Activated CD4-positive, alpha-beta T cell treated with anti-CD3 and anti-CD28 coated beads, Interleukin-2, amount 10 ng/mL, durations not matched to agents 7 days and 5 days (primary cell): Measurements from ENCODE around the gene RAB26. TPM values are rescaled to one million over a fixed set of nuclear protein-coding genes. Genes with fewer than 3 reads are reported as not detected.
"Not testable (repeated sequence)": the region's sequence is repeated elsewhere in the genome, so short reads cannot be mapped to it uniquely, and the experiment has no call there.

ENCODE experiments used
- CTCF ChIA-PET: fragments of 350-600 bp; sonication (Branson Sonifier 250); formaldehyde crosslinking; loops from one replicate; lab custom pipeline; 2021; ENCODE audit warnings: antibody characterized with exemption; lab: Charles Lee
- POLR2A ChIA-PET: fragments of 350-600 bp; sonication (Branson Sonifier 250); formaldehyde crosslinking; loops from one replicate; lab custom pipeline; 2021; ENCODE audit warnings: antibody characterized with exemption; lab: Charles Lee
- DNase-seq: peaks from one replicate; pipeline ENCODE4 v3.0.0-alpha.2; 2020
- H3K27ac Mint-ChIP-seq: one replicate; pipeline ENCODE4 v1.8.0; 2021; ENCODE audit warnings: mild to moderate bottlenecking, moderate library complexity, mixed read lengths
- H3K27me3 Mint-ChIP-seq: one replicate; pipeline ENCODE4 v1.8.0; 2021; ENCODE audit warnings: mixed read lengths
- H3K36me3 Mint-ChIP-seq: one replicate; pipeline ENCODE4 v1.8.0; 2021; ENCODE audit warnings: low read depth, mixed read lengths
- H3K4me1 Mint-ChIP-seq: one replicate; pipeline ENCODE4 v1.8.0; 2021; ENCODE audit warnings: mixed read lengths
- H3K4me3 Mint-ChIP-seq: one replicate; pipeline ENCODE4 v1.8.0; 2021; ENCODE audit warnings: mild to moderate bottlenecking, moderate library complexity, mixed read lengths
- H3K9me3 Mint-ChIP-seq: one replicate; pipeline ENCODE4 v1.8.0; 2021; ENCODE audit warnings: mixed read lengths
- total RNA-seq, 2 experiments: library from RNA; stranded (reverse); gene quantifications; one replicate each; pipeline ENCODE4 v1.2.3, GENCODE V29; 2021

The RAB26 gene
- total RNA-seq, 2 experiments from 2014 or later, result 0.20 to 0.42 TPM

DNA sequence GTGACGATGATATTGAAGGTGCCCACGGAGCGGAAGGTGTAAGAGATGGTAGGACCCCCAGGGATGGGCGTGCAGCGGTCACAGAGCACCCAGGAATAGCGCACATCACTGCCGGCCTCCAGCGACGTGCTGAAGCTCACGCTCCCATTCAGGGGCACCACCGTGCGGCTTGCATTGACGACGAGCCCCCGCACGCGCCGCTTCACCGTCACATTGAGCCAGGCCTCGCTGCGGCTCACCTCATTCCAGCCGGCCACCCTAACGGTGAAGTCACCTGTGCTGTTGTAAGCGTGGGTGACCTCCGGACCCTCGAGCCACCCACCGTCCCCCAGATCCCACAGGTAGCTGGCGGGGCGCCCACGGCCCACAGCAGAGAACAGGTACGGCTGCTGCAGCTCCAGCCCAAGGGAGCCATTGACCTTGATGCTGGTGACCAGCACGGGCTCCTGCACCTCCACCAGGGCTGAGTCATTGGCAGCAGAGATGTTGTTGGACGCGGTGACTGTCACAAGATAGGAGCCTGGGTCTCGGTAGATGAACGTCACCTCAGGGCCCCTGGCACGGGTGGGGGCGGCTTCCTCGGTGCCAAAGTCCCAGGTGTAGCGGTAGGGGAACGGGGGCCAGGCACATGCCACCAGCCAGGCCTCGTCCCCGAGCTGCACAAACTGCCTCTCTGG lies 38.0 kb upstream of the RAB26 start:
- H3K27ac Mint-ChIP-seq, H3K9me3 Mint-ChIP-seq, POLR2A ChIA-PET, H3K27me3 Mint-ChIP-seq, H3K4me1 Mint-ChIP-seq, CTCF ChIA-PET, H3K4me3 Mint-ChIP-seq, H3K36me3 Mint-ChIP-seq, DNase-seq: not testable (repeated sequence)

DNA sequence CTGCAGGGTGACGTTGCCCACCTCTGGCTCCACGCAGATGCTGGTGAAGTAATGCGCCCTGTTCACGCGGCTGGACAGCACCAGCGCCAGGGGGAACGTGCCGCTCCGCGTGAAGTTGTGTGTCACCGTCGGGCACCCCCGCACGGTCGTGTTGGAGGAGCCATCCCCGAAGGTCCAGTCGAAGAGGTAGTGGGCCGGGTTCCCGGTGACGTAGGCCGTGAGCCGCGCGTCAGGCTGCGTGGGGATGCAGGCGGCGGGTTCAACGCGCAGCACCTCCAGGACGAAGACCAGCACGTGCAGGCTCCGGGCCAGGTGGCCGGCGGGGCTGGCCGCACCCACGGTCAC lies 37.4 kb upstream of the RAB26 start:
- H3K4me1 Mint-ChIP-seq, H3K27me3 Mint-ChIP-seq, H3K27ac Mint-ChIP-seq, H3K9me3 Mint-ChIP-seq, H3K36me3 Mint-ChIP-seq, H3K4me3 Mint-ChIP-seq, POLR2A ChIA-PET, CTCF ChIA-PET, DNase-seq: not testable (repeated sequence)

DNA sequence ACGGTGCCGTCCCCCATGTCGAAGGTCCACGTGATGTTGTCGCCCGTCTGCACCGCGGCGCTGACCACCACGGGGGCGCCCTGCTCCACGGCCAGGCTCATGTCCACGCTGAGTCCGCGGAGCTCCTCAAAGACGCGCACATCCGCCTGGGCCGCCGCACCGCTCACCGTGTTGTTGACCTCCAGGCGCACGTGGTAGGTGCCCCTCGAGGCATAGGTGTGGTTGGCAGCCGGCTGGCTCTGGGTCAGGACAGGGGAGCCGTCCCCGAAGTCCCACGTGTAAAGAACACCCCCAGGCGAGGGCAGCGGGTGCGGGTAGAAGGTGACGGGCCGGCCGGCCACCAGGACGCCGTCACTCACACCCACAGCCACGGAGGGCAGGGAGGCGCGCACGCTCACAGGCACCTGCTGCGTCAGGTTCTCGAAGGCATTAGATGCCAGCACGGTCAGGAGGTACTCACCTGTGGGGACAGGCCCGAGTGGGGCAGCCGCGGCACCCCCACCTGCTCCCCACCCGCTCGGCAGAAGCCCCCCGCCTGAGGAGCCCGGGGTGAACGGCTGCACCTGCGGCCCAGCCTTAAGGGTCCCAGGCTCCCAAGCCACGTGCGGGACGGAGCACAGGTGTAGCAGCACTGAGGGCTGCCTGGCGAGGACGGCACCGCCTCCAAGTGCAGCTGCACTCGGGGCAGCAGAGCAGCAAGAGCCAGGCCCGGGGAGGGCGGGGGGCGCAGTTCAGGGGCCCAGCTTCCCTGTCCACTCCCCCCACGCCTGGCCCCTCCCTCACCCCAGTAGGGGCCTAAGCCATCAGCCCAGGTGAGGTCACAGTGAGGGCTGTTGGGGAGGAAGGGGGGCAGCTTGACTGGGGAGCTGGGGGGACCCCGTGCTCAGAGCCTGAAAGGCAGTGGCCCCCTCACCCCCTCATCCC lies 36.8 kb upstream of the RAB26 start:
- H3K27me3 Mint-ChIP-seq, result not testable (repeated sequence)

DNA sequence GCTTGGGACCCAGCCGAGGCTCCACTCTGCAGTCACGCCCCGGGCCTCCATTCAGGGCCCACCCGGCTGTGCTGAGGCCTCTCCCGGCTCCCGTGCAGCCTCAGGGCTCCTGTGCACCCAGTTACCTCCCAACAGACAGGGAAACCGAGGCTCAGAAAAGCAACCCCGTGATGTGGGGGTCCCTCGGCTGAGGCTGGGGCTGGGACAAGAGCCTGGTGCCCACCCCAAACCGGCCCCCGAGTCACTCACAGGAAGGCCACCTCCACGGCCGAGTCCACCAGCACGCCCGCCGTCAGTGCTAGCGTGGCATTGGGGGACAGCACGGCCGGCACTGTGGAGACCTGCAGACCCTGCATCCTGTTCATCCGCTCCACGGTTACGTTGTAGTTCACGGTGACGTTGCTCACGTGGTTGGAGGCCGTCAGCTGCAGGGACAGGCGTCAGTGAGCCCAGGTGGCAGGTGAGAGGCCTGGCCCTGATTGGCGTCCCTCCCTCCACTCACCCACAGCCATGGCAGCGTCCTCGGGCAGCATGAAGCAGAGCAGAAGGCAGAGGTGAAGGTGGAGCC lies 35.8 kb upstream of the RAB26 start:
- H3K4me3 Mint-ChIP-seq, DNase-seq, POLR2A ChIA-PET, H3K36me3 Mint-ChIP-seq, CTCF ChIA-PET, H3K9me3 Mint-ChIP-seq, H3K27me3 Mint-ChIP-seq, H3K27ac Mint-ChIP-seq, H3K4me1 Mint-ChIP-seq: not testable (repeated sequence)

More for the DNA sequence above, 36.8 kb upstream of the RAB26 start:
- H3K36me3 Mint-ChIP-seq, POLR2A ChIA-PET, CTCF ChIA-PET, DNase-seq, H3K4me1 Mint-ChIP-seq, H3K9me3 Mint-ChIP-seq, H3K27ac Mint-ChIP-seq, H3K4me3 Mint-ChIP-seq: not testable (repeated sequence)

DNA sequence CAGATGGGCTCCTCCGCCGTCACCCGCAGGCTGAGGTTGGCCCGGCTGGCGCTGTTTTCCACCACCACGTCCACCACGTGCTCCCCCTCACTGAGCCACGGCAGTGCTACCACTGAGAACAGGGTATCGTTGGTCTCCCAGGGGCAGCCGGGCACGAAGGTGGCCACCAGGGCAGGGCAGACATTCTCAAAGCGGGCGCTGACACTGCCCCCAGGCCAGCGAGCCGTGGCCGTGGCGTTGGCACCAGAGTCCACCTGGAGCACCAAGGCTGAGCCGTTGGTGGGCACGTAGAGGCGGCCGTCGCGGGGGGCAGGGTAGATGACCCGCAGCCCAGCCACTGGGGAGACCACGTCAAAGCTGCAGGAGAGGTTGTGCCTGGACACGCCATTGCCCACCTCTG lies 34.2 kb upstream of the RAB26 start:
- H3K27me3 Mint-ChIP-seq, POLR2A ChIA-PET, H3K9me3 Mint-ChIP-seq, H3K4me1 Mint-ChIP-seq, H3K4me3 Mint-ChIP-seq, H3K27ac Mint-ChIP-seq, DNase-seq, H3K36me3 Mint-ChIP-seq, CTCF ChIA-PET: not testable (repeated sequence)

DNA sequence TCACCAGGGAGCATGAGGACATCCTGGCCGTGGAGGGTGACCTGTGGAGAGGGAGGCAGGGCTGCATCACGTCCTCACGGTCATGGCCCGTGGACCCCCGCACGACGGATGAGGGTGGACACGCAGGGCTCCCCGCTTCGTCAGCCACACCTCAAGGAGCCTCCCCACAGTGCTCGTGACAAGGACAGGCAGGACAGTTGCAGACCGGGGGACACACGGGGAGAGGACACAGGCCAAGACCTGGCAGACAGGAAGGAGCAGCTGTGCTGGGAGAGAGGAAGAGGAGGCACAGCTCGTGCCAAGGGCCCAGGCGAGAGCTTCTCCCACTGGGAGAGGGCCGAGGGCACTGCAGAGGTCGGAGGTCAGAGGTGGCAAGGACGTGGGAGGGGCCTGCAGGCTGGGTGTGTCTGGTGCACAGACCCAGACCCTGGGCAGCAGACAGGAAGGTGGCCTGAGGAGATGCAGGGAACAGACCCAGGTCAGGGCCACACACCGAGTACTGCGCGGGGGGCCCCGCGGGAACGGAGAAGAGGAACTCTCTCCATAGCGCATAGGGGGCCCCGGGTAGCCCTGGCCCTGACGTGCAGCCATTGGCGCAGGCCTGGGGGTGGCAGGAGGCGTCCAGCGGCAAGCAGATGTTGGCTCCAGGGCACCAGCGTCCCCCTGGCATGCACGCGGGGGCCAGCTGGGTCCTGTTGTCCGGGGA lies 33.4 kb upstream of the RAB26 start:
- H3K4me1 Mint-ChIP-seq, H3K9me3 Mint-ChIP-seq, H3K27ac Mint-ChIP-seq, CTCF ChIA-PET, H3K4me3 Mint-ChIP-seq, POLR2A ChIA-PET, H3K36me3 Mint-ChIP-seq, H3K27me3 Mint-ChIP-seq, DNase-seq: not testable (repeated sequence)

DNA sequence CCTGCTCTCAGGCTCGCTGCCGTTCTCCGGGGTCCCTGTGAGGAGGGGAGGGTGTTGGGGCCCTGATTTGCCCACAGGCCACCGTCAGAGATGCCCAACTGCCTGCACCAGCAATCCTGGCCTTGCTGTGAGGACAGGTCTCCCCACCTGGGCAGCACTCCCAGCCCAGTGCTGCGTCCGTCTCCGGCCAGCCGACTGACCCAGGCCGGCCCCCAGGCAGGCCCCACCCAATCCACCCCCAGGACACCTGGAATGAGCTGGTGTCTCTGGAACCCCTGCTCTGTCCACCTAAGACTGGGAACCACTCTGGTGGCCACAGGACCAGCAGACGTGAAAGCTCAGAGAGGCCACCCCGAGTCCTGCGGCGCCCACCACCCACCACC lies 32.8 kb upstream of the RAB26 start:
- ChIA-PET POLR2A (no interaction called here), CTCF (no interaction called here)
- DNase-seq, result no peak
- Mint-ChIP-seq H3K27me3 (no peaks in the 10 kb centered on the region), H3K27ac (no peak overlapping the region), H3K4me3 (no peak overlapping the region), H3K4me1 (no peaks in the 10 kb centered on the region), H3K36me3 (no peaks in the 10 kb centered on the region), H3K9me3 (no peaks in the 10 kb centered on the region)

DNA sequence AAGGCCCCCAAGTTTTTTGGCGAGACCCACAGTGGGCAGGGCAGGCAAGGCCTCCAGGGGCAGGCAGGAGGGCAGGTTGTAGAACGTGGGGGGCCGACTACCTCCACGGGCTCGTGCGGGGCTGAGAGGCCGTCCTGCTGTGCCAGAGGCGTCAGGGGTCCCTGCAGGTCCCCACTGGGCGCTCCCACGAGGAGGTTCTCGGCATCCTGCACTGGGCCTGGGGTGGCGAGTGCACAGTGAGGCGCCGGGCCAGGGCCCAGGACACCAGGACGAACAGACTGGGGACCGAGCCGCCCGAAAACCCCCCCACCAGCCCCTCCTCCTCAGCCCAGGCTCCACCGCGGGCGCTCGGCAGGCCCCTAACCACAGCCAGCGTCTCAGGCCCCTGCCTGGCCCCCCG lies 32.0 kb upstream of the RAB26 start:
- H3K9me3 Mint-ChIP-seq, H3K27me3 Mint-ChIP-seq, H3K4me3 Mint-ChIP-seq, CTCF ChIA-PET, POLR2A ChIA-PET, DNase-seq, H3K27ac Mint-ChIP-seq, H3K36me3 Mint-ChIP-seq, H3K4me1 Mint-ChIP-seq: not testable (repeated sequence)

DNA sequence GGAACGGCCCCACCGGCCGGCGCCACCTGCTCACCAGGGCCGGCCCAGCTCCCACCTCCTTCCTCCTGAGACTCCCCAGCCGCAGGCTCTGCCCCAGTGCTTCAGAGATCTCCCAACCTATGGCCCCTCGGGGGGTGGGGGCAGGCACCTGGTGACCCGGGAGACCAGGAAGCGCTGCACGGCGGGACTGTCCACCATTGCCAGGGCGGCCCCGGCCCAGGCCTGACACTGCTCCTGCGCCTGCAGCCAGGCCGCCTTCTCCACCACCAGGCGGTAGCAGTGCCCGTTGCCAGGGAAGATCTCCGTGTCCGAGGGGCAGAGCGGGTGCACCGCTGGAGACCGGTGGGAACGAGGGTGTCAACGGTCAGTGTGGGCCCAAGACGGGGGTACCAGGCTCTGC lies 31.1 kb upstream of the RAB26 start:
- H3K36me3 Mint-ChIP-seq, H3K27me3 Mint-ChIP-seq, H3K4me3 Mint-ChIP-seq, DNase-seq, H3K27ac Mint-ChIP-seq, CTCF ChIA-PET, H3K9me3 Mint-ChIP-seq, POLR2A ChIA-PET, H3K4me1 Mint-ChIP-seq: not testable (repeated sequence)

DNA sequence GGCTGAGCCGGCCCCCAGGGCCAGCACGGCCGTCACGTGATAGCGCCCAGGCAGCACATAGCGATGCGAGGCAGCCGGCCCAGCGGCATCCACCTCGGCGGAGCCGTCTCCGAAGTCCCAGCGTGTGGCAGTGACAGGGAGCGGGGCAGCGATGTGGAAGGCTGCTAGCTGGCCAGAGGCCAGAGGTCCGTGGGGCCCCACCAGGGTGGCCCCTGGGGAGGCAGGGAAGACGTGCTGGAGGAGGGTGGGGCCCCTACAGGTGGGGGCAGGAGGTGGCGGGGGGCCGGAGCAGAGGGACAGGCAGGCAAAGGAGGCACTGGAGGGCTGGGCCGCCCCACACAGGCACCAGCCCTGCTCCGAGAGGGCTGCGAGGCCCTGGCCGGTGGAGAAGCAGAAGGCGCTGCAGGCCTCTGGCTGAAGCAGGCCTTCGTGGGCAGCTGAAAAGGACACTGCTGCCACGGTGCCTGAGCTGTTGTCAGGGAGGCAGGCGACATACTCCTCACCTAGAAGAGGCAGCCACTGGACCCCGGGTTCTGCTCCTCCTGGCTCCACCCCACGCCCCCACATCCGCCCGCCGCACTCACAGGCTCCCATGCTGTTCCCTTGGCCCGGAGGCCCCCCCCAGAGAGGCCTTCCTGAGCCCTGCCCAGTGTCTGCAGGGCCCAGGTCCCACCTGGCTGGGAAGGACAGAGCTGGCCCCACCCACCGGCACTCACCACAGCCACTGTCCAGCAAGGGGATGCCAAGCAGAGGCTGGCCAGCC lies 30.3 kb upstream of the RAB26 start:
- H3K4me1 Mint-ChIP-seq, H3K27me3 Mint-ChIP-seq, H3K36me3 Mint-ChIP-seq, POLR2A ChIA-PET, H3K4me3 Mint-ChIP-seq, CTCF ChIA-PET, DNase-seq, H3K9me3 Mint-ChIP-seq, H3K27ac Mint-ChIP-seq: not testable (repeated sequence)

DNA sequence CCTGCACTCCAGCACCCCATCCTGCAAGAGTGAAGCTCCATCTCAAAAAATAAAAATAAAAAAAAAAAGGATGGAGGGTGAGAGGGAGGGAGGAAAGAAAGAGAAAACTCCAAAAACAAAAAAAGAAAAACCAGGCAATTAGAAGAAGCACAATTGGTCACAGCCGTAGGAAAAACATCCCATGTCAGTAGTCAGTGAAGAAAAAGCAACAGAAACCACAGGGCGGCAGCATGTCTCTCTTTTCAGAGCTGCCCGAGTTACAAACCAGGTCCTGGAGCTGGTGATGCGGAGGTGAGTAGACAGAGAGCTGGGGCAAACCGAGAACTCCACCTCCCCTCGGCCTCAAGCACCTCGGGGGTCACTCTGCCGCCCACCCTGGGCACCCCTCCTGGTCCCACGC lies 27.1 kb upstream of the RAB26 start:
- not testable (repeated sequence) for DNase-seq
- CTCF ChIA-PET, result interaction anchor here (1.8 kb wide), 1 partner anchor 12 kb away, joined by 3 read pairs; no protein-coding TSS in a partner anchor

DNA sequence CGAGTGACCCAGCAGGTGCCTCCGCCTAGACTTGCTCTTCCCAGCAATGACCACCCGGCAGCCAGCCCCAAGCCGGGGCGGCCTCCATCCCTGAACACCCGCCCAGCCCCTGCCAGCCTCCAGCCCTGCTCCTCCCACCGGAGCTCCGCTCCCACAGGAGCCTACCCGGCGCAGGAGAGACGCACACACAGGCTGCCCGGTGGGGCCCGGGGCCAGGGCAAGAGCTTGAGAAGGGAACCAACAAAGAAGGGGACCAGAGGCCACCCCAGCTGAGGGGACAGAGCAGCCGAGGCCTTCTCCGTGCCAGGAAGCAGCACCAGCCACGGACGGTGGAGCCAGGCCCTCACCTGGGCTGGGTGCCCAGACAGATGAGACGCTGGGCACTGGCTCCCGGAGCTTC lies 26.6 kb upstream of the RAB26 start:
- H3K9me3 Mint-ChIP-seq, result no peaks in the 10 kb centered on the region
- no peak overlapping the region for H3K4me3 Mint-ChIP-seq
- H3K27me3 Mint-ChIP-seq, result no peaks in the 10 kb centered on the region
- H3K36me3 Mint-ChIP-seq, result no peaks in the 10 kb centered on the region
- H3K27ac Mint-ChIP-seq, result no peak overlapping the region
- H3K4me1 Mint-ChIP-seq, result peaks cover 2% of the 10 kb centered on the region
- CTCF ChIA-PET, result interaction anchor here (1.8 kb wide), 1 partner anchor 13 kb away, joined by 3 read pairs; no protein-coding TSS in a partner anchor
- POLR2A ChIA-PET, result interaction anchor here (0.7 kb wide), 1 partner anchor 14 kb away, joined by 7 read pairs; the partner anchor contains the start of gene PKD1
- no peak for DNase-seq

More for the DNA sequence above, 27.1 kb upstream of the RAB26 start:
- not testable (repeated sequence) for H3K36me3 Mint-ChIP-seq, H3K27me3 Mint-ChIP-seq, H3K4me3 Mint-ChIP-seq, H3K27ac Mint-ChIP-seq, H3K4me1 Mint-ChIP-seq, H3K9me3 Mint-ChIP-seq
- POLR2A ChIA-PET, result interaction anchor here (0.7 kb wide), 1 partner anchor 14 kb away, joined by 7 read pairs; the partner anchor contains the start of gene PKD1
